HepG2 (cell line): ENCODE results near the gene ZNF148. TPM values are rescaled to one million over a fixed set of nuclear protein-coding genes. Genes with fewer than 3 reads are reported as not detected.

Experiments
- FOXJ3 ChIP-seq: sonication (generic); formaldehyde crosslinking; IDR thresholded peaks from 2 replicates; pipeline ENCODE4 v1.4.0; 2020; ENCODE audit warnings: missing genetic modification reagents, mild to moderate bottlenecking, borderline replicate concordance
- GATAD2A ChIP-seq: IDR thresholded peaks from 2 replicates; pipeline ENCODE4 v1.6.1; 2016
- JDP2 ChIP-seq: sonication (generic); formaldehyde crosslinking; IDR thresholded peaks from 2 replicates; pipeline ENCODE4 v1.8.1; 2022; ENCODE audit warnings: missing genetic modification reagents, borderline replicate concordance
- RFX1 ChIP-seq: fragments of 450-650 bp; IDR thresholded peaks from 2 replicates; pipeline ENCODE4 v1.6.1; 2017
- SIX1 ChIP-seq: sonication (generic); formaldehyde crosslinking; IDR thresholded peaks from 2 replicates; pipeline ENCODE4 v1.4.0; 2020; ENCODE audit warnings: missing genetic modification reagents, borderline replicate concordance
- SKI ChIP-seq: fragments of 450-650 bp; IDR thresholded peaks from one replicate; pipeline ENCODE4 v1.6.1; 2018; ENCODE audit warnings: mild to moderate bottlenecking; ENCODE audit not compliant: partially characterized antibody
- SMAD1 ChIP-seq: sonication (generic); formaldehyde crosslinking; IDR thresholded peaks from 2 replicates; pipeline ENCODE4 v1.4.0; 2020; ENCODE audit warnings: missing genetic modification reagents, low read depth, mild to moderate bottlenecking, borderline replicate concordance
- ZBTB42 ChIP-seq: sonication (generic); formaldehyde crosslinking; IDR thresholded peaks from 2 replicates; pipeline ENCODE4 v1.5.0; 2020; ENCODE audit warnings: mild to moderate bottlenecking, missing genetic modification reagents
- ZNF207 ChIP-seq: fragments of 450-650 bp; IDR thresholded peaks from 2 replicates; pipeline ENCODE4 v1.6.1; 2016; ENCODE audit warnings: antibody characterized with exemption, borderline replicate concordance
- ZNF282 ChIP-seq: fragments of 450-650 bp; IDR thresholded peaks from 2 replicates; pipeline ENCODE4 v1.6.1; 2018; ENCODE audit not compliant: partially characterized antibody
- ZNF431 ChIP-seq: sonication (generic); formaldehyde crosslinking; IDR thresholded peaks from 2 replicates; pipeline ENCODE4 v1.9.0; 2022; ENCODE audit warnings: missing genetic modification reagents, low read depth, mild to moderate bottlenecking, borderline replicate concordance
- ZNF441 ChIP-seq: sonication (generic); formaldehyde crosslinking; IDR thresholded peaks from 2 replicates; pipeline ENCODE4 v1.7.0; 2021; ENCODE audit warnings: missing genetic modification reagents, borderline replicate concordance
- ZNF781 ChIP-seq: sonication (generic); formaldehyde crosslinking; IDR thresholded peaks from 2 replicates; pipeline ENCODE4 v1.5.1; 2020; ENCODE audit warnings: borderline replicate concordance, mild to moderate bottlenecking, missing genetic modification reagents; ENCODE audit errors: not compliant biosample characterization
- polyA plus RNA-seq, 8 experiments: library from polyadenylated mRNA; depleted of rRNA in 3 of 8; stranded (reverse) in 7 of 8; unstranded in 1 of 8; fragments of >200 nt; fragmentation: Illumina TruSeq in 4 of 8; extraction: Trizol in 4 of 8; gene quantifications; 2 replicates each; pipeline versions ENCODE4 v1.2.1 to v1.2.3, GENCODE V29; 2011 to 2016; ENCODE audit warnings: low read depth in 4 of 8, missing spikeins in 1 of 8, mixed read lengths in 1 of 8; ENCODE audit not compliant: insufficient read depth in 1 of 8
- total RNA-seq, 5 experiments: library from RNA; depleted of rRNA; stranded (reverse); fragments of >200 nt; fragmentation: Illumina TruSeq; extraction: Trizol; gene quantifications; 2 replicates each; pipeline ENCODE4 v1.2.3, GENCODE V29; 2016; ENCODE audit warnings: low read depth in 1 of 5
- TF ChIP-seq, protein P1 (sequence below): sonication (generic); formaldehyde crosslinking; IDR thresholded peaks from one replicate; pipeline ENCODE4 v1.5.1; 2020; ENCODE audit warnings: mild to moderate bottlenecking, missing genetic modification reagents; ENCODE audit errors: not compliant biosample characterization
- TF ChIP-seq, protein P2 (sequence below): sonication (generic); formaldehyde crosslinking; IDR thresholded peaks from 2 replicates; pipeline ENCODE4 v1.5.1; 2020; ENCODE audit warnings: missing genetic modification reagents, mild to moderate bottlenecking, borderline replicate concordance
- TF ChIP-seq, protein P3 (sequence below): sonication (generic); formaldehyde crosslinking; IDR thresholded peaks from 2 replicates; pipeline ENCODE4 v1.4.0; 2020; ENCODE audit warnings: missing genetic modification reagents
- TF ChIP-seq, protein P4 (sequence below): sonication (generic); formaldehyde crosslinking; IDR thresholded peaks from 2 replicates; pipeline ENCODE4 v1.8.0; 2022; ENCODE audit warnings: mild to moderate bottlenecking, missing genetic modification reagents, moderate library complexity

Gene ZNF148
- total and polyA plus RNA-seq, 2 of the 13 experiments (the other 11 are each of a cell fraction or from before 2014, with no cell fraction given), result 10.6 to 36.1 TPM

DNA sequence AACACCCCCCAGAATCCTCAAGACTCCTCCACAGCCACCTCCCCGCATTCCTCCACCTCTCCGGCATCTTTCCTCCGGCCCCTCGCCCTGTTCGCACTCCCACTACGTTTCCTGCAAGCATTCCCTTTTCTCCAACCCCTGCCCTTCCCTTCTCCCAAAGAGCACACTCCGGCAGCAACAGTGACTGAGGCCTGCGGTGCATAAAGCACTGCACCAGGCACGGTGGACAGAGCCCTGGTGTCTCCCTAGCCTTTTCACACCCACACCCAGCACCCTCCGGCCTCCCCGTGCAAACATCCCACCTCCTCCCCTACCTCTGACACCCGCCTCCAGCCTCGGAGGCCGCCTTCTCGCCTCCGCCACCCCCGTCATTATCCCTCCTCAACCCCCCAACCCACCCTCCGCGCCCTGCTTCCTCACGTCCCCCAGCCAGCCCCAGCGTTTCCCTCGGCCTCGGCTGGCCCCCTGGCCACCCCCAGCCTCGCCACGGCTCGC is 577 bp downstream of the ZNF148 start (continued):
- TF ChIP-seq, protein P1, sequence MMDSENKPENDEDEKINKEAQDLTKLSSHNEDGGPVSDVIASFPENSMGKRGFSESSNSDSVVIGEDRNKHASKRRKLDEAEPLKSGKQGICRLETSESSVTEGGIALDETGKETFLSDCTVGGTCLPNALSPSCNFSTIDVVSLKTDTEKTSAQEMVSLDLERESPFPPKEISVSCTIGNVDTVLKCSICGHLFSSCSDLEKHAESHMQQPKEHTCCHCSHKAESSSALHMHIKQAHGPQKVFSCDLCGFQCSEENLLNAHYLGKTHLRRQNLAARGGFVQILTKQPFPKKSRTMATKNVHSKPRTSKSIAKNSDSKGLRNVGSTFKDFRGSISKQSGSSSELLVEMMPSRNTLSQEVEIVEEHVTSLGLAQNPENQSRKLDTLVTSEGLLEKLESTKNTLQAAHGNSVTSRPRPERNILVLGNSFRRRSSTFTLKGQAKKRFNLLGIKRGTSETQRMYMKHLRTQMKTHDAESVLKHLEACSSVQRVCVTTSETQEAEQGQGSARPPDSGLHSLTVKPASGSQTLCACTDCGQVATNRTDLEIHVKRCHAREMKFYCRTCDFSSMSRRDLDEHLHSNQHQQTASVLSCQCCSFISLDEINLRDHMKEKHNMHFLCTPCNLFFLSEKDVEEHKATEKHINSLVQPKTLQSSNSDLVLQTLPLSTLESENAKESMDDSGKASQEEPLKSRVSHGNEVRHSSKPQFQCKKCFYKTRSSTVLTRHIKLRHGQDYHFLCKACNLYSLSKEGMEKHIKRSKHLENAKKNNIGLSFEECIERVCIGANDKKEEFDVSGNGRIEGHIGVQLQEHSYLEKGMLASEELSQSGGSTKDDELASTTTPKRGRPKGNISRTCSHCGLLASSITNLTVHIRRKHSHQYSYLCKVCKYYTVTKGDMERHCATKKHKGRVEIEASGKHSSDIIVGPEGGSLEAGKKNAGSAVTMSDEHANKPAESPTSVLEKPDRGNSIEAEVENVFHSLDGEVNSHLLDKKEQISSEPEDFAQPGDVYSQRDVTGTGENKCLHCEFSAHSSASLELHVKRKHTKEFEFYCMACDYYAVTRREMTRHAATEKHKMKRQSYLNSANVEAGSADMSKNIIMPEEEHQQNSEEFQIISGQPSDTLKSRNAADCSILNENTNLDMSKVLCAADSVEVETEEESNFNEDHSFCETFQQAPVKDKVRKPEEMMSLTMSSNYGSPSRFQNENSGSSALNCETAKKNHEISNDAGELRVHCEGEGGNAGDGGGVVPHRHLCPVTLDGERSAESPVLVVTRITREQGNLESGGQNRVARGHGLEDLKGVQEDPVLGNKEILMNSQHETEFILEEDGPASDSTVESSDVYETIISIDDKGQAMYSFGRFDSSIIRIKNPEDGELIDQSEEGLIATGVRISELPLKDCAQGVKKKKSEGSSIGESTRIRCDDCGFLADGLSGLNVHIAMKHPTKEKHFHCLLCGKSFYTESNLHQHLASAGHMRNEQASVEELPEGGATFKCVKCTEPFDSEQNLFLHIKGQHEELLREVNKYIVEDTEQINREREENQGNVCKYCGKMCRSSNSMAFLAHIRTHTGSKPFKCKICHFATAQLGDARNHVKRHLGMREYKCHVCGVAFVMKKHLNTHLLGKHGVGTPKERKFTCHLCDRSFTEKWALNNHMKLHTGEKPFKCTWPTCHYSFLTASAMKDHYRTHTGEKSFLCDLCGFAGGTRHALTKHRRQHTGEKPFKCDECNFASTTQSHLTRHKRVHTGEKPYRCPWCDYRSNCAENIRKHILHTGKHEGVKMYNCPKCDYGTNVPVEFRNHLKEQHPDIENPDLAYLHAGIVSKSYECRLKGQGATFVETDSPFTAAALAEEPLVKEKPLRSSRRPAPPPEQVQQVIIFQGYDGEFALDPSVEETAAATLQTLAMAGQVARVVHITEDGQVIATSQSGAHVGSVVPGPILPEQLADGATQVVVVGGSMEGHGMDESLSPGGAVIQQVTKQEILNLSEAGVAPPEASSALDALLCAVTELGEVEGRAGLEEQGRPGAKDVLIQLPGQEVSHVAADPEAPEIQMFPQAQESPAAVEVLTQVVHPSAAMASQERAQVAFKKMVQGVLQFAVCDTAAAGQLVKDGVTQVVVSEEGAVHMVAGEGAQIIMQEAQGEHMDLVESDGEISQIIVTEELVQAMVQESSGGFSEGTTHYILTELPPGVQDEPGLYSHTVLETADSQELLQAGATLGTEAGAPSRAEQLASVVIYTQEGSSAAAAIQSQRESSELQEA, result no peak
- TF ChIP-seq ZNF282 (no peak), ZNF781 (no peak), SMAD1 (no peak), JDP2 (no peak), ZNF441 (CRISPR knock-in tag) (0 out of 2 replicates have a peak, but pooled peaks have one; percentile 16), ZBTB42 (0 out of 2 replicates have a peak, but pooled peaks have one; percentile 15), GATAD2A (CRISPR knock-in tag) (no peak), SKI (no peak), SIX1 (no peak), FOXJ3 (CRISPR knock-in tag) (no peak), RFX1 (no peak), ZNF431 (CRISPR knock-in tag) (no peak), ZNF207 (no peak)
- TF ChIP-seq, protein P2, sequence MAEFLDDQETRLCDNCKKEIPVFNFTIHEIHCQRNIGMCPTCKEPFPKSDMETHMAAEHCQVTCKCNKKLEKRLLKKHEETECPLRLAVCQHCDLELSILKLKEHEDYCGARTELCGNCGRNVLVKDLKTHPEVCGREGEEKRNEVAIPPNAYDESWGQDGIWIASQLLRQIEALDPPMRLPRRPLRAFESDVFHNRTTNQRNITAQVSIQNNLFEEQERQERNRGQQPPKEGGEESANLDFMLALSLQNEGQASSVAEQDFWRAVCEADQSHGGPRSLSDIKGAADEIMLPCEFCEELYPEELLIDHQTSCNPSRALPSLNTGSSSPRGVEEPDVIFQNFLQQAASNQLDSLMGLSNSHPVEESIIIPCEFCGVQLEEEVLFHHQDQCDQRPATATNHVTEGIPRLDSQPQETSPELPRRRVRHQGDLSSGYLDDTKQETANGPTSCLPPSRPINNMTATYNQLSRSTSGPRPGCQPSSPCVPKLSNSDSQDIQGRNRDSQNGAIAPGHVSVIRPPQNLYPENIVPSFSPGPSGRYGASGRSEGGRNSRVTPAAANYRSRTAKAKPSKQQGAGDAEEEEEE (CRISPR knock-in tag), result no peak
- TF ChIP-seq, protein P3, sequence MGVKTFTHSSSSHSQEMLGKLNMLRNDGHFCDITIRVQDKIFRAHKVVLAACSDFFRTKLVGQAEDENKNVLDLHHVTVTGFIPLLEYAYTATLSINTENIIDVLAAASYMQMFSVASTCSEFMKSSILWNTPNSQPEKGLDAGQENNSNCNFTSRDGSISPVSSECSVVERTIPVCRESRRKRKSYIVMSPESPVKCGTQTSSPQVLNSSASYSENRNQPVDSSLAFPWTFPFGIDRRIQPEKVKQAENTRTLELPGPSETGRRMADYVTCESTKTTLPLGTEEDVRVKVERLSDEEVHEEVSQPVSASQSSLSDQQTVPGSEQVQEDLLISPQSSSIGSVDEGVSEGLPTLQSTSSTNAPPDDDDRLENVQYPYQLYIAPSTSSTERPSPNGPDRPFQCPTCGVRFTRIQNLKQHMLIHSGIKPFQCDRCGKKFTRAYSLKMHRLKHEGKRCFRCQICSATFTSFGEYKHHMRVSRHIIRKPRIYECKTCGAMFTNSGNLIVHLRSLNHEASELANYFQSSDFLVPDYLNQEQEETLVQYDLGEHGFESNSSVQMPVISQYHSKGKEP (CRISPR knock-in tag), result no peak
- TF ChIP-seq, protein P4, sequence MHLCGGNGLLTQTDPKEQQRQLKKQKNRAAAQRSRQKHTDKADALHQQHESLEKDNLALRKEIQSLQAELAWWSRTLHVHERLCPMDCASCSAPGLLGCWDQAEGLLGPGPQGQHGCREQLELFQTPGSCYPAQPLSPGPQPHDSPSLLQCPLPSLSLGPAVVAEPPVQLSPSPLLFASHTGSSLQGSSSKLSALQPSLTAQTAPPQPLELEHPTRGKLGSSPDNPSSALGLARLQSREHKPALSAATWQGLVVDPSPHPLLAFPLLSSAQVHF (CRISPR knock-in tag), result no peak
